Measurements from ENCODE around the gene GNPTG.
"Not testable (repeated sequence)": the region's sequence is repeated elsewhere in the genome, so short reads cannot be mapped to it uniquely, and the experiment has no call there.

GNPTG gene

GRCh38 chr16:1317479-1318267, 34.1 kb upstream of the GNPTG start:
- Histone ChIP-seq H3K4me3 (no peak overlapping the region), H3K27ac (no peak overlapping the region)

GRCh38 chr16:1318268-1318545, 33.5 kb upstream of the GNPTG start:
- H3K27ac ChIP-seq = no peak overlapping the region
- no peak overlapping the region for H3K4me3 ChIP-seq

- Histone ChIP-seq H3K4me3 (no peak overlapping the region), H3K27ac (no peak overlapping the region)
Measured at GRCh38 chr16:1319041-1319440, 32.7 kb upstream of the GNPTG start.

- H3K27ac ChIP-seq = no peak overlapping the region
Measured at GRCh38 chr16:1320097-1320496, 31.6 kb upstream of the GNPTG start.

GRCh38 chr16:1320658-1321240, 31.0 kb upstream of the GNPTG start:
- Histone ChIP-seq H3K4me3 (no peak overlapping the region), H3K27ac (no peak overlapping the region)

More at GRCh38 chr16:1320097-1320496, 31.6 kb upstream of the GNPTG start:
- no peak overlapping the region for H3K4me3 ChIP-seq

- Histone ChIP-seq H3K4me3 (no peak overlapping the region), H3K27ac (no peak overlapping the region)
Measured at GRCh38 chr16:1322407-1322806, 29.3 kb upstream of the GNPTG start.

GRCh38 chr16:1323296-1324239, 28.2 kb upstream of the GNPTG start:
- Histone ChIP-seq H3K27ac (no peak overlapping the region), H3K4me3 (no peak overlapping the region)

- Histone ChIP-seq H3K27ac (no peak overlapping the region), H3K4me3 (no peak overlapping the region)
Measured at GRCh38 chr16:1324286-1324826, 27.4 kb upstream of the GNPTG start.

- no peak overlapping the region for H3K4me3 ChIP-seq
- H3K27ac ChIP-seq = no peak overlapping the region
Measured at GRCh38 chr16:1325261-1325660, 26.5 kb upstream of the GNPTG start.

GRCh38 chr16:1325673-1326371, 25.9 kb upstream of the GNPTG start:
- Histone ChIP-seq H3K4me3 (no peak overlapping the region), H3K27ac (no peak overlapping the region)

- Histone ChIP-seq H3K4me3 (no peak overlapping the region), H3K27ac (no peak overlapping the region)
Measured at GRCh38 chr16:1326391-1326790, 25.3 kb upstream of the GNPTG start.

GRCh38 chr16:1326946-1327618, 24.6 kb upstream of the GNPTG start:
- Histone ChIP-seq H3K4me3 (no peak overlapping the region), H3K27ac (no peak overlapping the region)

- no peak overlapping the region for H3K27ac ChIP-seq
Measured at GRCh38 chr16:1327619-1327947, 24.1 kb upstream of the GNPTG start.

GRCh38 chr16:1328136-1328535, 23.6 kb upstream of the GNPTG start:
- not testable (repeated sequence) for H3K27ac ChIP-seq

More at GRCh38 chr16:1327619-1327947, 24.1 kb upstream of the GNPTG start:
- no peak overlapping the region for H3K4me3 ChIP-seq

GRCh38 chr16:1328961-1329360, 22.8 kb upstream of the GNPTG start:
- H3K4me3 ChIP-seq, H3K27ac ChIP-seq: not testable (repeated sequence)

More at GRCh38 chr16:1328136-1328535, 23.6 kb upstream of the GNPTG start:
- not testable (repeated sequence) for H3K4me3 ChIP-seq

- Histone ChIP-seq H3K4me3 (no peak overlapping the region), H3K27ac (no peak overlapping the region)
Measured at GRCh38 chr16:1330260-1330914, 21.3 kb upstream of the GNPTG start.

- Histone ChIP-seq H3K27ac (peak overlapping the region in 4 of 21 experiments; percentile 40 to 62 (median 46)), H3K4me3 (peak overlapping the region in 2 of 7 experiments; percentile 3 to 11)
Measured at GRCh38 chr16:1330931-1331711, 20.6 kb upstream of the GNPTG start.

All from skin epidermis (tissue), 12 donors.